ENCODE data around the gene SLC35F2. TPM values are rescaled to one million over a fixed set of nuclear protein-coding genes. Genes with fewer than 3 reads are reported as not detected.

The SLC35F2 gene
- total and polyA plus RNA-seq, 4 donors = 2.0 to 12.1 (median 4.9) TPM

GRCh38 chr11:107741044-107741823 lies 117.4 kb downstream of the SLC35F2 start:
- 63 to 69% methylated on average over 7 of the region's 7 CpGs for WGBS, 2 donors
- Histone ChIP-seq H3K27ac (ENCODE audit: low read depth in 1 of 2, low read length in 2 of 2) (no peak overlapping the region), H3K4me1 (ENCODE audit: control insufficient read depth in 1 of 2, insufficient read depth in 2 of 2, low read length in 2 of 2) (no peaks in the 10 kb centered on the region), H3K27me3 (ENCODE audit: control insufficient read depth in 1 of 2, insufficient read depth in 2 of 2, low read length in 1 of 2) (no peaks in the 10 kb centered on the region), H3K9me3 (ENCODE audit: control insufficient read depth, low read length) (peaks cover 3% of the 10 kb centered on the region), H3K4me3 (ENCODE audit: low read length in 2 of 2) (no peak overlapping the region), H3K36me3 (ENCODE audit: control insufficient read depth in 1 of 2, insufficient read depth in 2 of 2, low read length in 1 of 2) (no peaks in the 10 kb centered on the region)
- intact Hi-C loops (cut with DNase I) = no loop called here
- DNase-seq (no peak), ATAC-seq (ENCODE audit: low FRiP score) (no peak)

Other genes starting within 250 kb of the SLC35F2 start
- gene SLN, start 146.7 kb downstream of the SLC35F2 start, total RNA-seq = 1 to 10 TPM; 1.0 to 7.7 TPM
- not detected for gene SLN, start 146.7 kb downstream of the SLC35F2 start, polyA plus RNA-seq
- gene RAB39A, start 69.7 kb upstream of the SLC35F2 start, total RNA-seq = 1 to 10 TPM; 2.0 to 2.5 TPM
- gene RAB39A, start 69.7 kb upstream of the SLC35F2 start, polyA plus RNA-seq = 1 to 10 TPM in 1 of 2 donors, not detected in 1; 3.8 TPM
- 10 to 100 TPM; 33.7 to 34.3 TPM for gene CUL5, start 150.1 kb upstream of the SLC35F2 start, total RNA-seq
- gene CUL5, start 150.1 kb upstream of the SLC35F2 start, polyA plus RNA-seq = 1 to 10 TPM; 8.5 to 9.9 TPM